ENCODE measurements around the gene PABPN1.
A peak's percentile ranks its signal among the peaks of the same experiment; 100 is the strongest.

PABPN1 gene

GRCh38 chr14:23359167-23359626 lies 37.9 kb downstream of the PABPN1 start:
- DNase-seq = no peak

DNA sequence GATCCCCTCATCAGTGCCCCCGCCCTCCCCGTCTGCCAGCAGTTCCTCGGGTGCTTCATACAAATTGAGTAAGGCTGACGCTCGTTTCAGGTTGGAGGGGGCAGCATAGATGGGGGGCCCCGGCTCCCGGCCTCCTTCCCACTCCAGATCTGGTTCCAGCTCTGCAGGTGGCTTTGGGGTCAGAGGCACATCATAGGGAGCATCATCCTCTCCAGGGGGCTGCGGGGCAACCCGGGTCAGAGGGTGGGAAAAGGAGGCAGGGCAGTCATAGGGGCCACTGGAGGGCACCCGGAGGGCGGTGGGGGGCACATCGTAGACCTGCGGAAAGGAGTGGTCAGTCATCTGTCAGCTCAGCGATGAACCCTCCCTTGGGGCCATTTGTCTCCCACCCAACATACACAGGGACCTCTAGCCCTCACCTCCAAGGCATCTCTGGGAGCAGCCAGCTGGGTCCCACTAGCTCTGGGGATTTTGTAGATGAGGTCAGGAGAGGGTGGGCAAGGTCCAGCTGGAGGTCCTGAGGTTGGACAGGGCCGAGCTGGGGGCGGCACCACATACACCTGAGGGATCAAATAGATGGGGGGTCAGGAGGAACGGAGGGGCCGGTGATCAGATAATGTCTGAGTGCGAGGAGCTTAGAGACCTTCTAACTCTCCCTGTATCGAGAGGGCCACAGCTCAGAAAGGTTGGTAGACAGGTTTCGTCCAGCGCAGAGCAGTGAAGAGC lies 38.6 kb downstream of the PABPN1 start:
- no peak for DNase-seq

DNA sequence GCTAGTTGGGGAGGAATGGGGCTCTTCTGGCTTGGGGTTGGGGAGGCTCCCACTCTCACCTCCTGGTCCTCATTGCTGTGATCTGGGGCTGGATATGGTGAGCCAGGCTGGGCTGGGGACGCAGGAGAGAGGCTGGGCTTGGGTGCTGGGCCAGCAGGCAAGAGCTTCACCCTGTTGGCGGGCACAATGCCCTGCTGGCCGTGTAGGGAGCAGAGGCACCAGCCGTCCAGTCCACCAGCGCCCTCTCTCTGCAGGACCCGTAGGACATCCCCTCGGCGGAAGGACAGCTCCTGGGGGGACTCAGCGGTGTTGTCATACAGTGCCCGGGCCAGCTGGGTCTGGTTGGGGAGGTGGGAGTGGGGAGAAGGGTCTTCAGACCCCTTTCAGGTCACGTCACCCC lies 39.2 kb downstream of the PABPN1 start:
- no peak for DNase-seq

- DNase-seq = no peak
These were observed 40.1 kb downstream of the PABPN1 start for GRCh38 chr14:23361320-23361719.

DNA sequence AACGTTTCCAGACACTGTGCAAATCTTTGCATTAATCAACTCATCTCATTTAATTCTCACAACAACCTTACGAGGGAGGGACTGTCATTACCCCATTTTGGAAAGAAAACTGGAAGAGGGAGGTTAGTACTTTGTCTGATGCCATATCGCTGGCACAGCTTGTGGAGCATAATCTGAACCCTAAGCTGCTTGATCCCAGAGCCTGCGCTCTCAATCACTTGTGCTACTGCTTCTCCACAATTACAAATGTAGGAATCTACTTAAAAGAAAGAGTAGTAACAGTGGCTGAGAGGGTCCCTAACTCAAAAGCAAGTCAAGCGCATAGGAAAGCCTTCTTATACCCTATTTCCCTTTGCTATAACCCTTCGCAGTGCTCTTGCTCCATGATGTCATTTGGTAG lies 40.5 kb downstream of the PABPN1 start:
- no peak for DNase-seq

DNA sequence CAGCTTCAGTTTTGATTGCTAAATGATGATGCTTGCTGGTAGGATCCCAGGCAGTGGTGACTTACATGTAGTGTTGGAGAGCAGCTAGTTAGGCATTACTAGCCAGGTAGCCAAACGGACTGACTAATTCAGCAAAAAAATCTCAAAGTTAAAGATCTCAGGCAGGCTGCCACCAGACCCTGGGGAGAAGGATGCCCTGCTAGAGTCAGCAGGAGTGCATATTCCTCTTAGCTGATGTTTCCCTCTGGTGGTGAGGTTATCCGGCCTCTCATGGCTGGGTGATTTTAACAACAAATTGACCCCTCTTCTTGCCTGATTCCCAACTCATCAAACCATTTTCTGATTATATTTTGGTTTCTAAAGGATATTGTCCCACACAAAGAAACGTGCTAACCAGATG lies 40.9 kb downstream of the PABPN1 start:
- DNase-seq = no peak

DNA sequence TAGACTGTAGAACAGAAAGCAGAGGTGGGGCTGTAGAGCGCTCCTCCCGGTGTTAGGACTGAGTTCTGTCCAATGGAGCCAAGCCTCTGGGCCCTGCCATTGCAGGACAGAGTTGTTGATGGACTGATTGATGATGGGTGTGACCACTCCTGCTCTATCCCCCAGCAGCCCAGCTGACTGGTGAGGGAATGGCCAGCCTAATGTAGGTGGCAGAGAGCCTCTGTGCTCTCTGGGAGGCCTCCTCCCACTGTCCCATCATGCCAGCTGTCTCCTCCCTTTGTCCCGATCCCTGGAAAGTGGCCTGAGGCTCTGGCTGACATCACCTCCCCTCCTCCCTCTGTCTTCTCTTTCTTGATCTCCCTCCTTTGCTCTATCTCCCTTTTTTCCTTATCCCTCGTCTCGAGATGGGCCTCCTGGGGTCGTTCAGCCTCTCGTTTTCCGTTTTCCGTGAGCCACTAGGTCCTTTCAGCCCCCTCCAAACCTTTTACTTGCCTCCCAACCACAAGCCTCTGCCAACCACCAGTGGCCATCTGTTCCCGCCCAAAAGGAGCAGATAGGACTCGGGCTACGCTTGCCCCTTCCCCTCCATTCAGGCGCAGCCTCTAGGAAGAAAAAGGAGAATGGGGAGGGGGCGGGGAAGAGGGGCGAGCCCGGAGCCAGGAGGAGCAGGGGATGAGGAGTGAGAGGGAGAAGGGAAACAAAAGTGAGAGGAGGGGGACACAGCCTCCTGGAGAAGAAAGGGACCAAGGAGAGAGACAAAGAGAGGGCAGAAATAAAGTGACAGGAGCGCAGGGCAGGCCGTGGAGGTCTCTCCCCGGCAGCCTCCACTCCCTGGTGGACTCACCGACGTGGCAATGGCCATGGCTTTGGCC lies 43.1 kb downstream of the PABPN1 start:
- DNase-seq = no peak

DNA sequence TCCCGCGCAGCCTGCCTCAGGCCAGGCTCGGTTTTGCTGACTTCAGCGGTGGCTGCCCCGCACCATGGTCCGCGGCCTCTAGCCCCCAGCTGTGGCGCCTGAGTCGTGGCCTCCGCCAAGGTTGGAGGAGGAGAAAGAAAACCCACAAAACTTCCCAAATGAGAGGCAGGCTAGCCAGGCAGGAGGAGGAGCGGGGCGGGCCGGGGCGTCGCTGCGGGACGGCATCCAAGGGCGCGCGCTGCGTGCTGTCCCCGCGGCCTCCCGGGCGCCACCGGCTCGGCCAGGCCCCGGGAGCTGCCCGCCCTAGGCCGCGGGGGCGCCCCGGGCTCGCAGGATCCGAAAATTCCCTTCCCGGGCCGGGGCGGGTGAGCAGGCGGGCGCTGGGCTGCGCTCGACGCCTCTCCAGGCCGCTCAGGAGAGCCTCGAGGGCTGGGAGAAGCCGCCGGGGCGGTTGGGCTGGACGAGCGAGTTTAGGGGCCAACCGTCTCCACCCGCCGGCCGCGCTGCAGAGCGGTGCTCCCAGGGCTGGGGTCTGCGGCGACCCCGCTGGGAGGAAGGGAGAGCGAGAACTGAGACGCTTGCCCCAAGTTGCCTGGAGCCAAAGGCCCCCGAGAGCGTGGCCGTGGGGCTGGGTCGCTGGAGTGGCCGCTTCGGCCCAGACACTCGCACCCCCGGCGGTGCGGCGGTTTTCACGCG lies 43.9 kb downstream of the PABPN1 start, which contains the start of gene EFS:
EFS (minus strand) TSS at position 137 of the 696 bp plus-strand sequence. CDS start 147 bp downstream, outside the sequence.
- DNase-seq = no peak

DNA sequence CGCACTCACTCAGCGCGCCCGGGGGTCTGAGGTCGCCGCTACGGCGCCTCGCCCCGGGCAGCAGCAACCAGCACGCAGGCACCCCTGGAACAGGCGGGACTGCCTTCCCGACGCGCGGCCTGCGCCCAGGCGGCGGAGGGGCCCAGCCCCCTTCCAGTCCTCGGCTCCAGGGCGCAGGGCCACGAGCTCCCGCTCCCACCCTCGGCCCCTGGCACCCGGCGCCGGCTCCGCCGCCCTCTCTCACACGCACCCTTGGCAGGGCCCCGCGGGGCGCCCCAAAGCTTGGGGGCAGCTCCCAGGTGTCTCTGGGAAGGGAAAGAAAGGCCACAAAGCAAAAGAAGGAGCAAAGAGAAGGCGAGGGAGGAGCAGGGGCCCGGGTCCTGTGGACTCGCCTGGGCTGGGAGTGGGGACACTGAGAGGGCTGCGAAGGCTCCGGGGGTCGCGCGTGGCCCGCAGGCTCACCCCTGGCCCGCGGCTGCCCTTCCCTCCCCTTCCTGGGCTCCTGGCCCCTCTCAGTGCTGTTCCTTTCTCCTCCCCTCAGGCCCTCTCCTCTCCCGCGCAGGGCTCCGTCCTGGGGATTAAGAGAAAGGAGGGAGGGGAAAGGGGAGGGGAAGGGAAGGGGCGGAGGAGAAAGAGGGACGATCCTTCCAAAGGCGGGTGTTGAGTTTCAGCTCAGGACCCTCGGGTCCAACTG lies 44.6 kb downstream of the PABPN1 start:
- peak in 1 of 2 experiments; percentile 7 for DNase-seq

- no peak for DNase-seq
These were observed 45.2 kb downstream of the PABPN1 start for GRCh38 chr14:23366426-23366921.

GRCh38 chr14:23370221-23370620 lies 49.0 kb downstream of the PABPN1 start:
- DNase-seq = no peak

DNA sequence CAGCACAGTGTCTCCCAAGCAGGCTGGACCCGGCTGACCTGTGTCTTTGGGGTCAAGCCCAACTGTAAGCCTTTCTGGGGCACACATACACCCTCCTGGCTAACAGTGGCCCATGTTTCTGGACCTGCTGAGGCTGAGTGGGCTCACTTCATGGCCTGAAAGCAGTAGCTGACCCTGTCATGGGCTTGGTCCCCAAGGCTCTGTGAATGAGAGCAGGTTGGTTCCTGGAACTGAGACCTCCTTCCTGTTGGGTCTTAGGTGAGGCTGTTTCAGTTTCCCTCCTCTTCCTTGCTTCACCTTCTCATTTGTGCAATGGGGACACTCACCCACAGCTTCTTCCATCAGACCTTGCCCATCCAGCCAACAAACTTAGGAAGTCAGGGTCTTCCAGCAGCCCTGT lies 50.6 kb downstream of the PABPN1 start:
- DNase-seq = no peak

- no peak for DNase-seq
These were observed 51.3 kb downstream of the PABPN1 start, which contains the start of gene IL25 for GRCh38 chr14:23372509-23372908. IL25 (plus strand) TSS chr14:23372809.

- no peak for DNase-seq
These were observed 51.8 kb downstream of the PABPN1 start for GRCh38 chr14:23373041-23373440.
